A673 (cell line): ENCODE measurements around the gene SYNGR1. TPM values are rescaled to one million over a fixed set of nuclear protein-coding genes. Genes with fewer than 3 reads are reported as not detected.

Experiments
- BruUV-seq: library from RNA; stranded (reverse); fragments of 400-500 nt; replicated peaks from 2 replicates; lab custom pipeline; 2021; lab: Mats Ljungman, UMichigan
- CTCF ChIA-PET: fragments of 300-600 bp; sonication (Branson Sonifier 250); formaldehyde crosslinking; loops from one replicate; lab custom pipeline; 2022; ENCODE audit warnings: antibody characterized with exemption; lab: Charles Lee
- POLR2A ChIA-PET: fragments of 300-600 bp; sonication (Branson Sonifier 250); formaldehyde crosslinking; loops from one replicate; lab custom pipeline; 2022; ENCODE audit warnings: antibody characterized with exemption; ENCODE audit not compliant: low non-redundant PET; lab: Charles Lee
- DNase-seq: peaks from one replicate; pipeline ENCODE4 v3.0.0-alpha.2; 2015; ENCODE audit warnings: low spot score
- H3K27ac ChIP-seq: fragments of 200-600 bp; sonication (generic); 2 replicates; pipeline ENCODE4 v1.5.1; 2016; ENCODE audit warnings: mixed run types, low read depth, mild to moderate bottlenecking, mixed read lengths, antibody characterized with exemption, low read length; ENCODE audit not compliant: poor library complexity, severe bottlenecking
- H3K27me3 ChIP-seq: fragments of 200-600 bp; sonication (generic); replicated peaks from 2 replicates; pipeline ENCODE4 v1.6.1; 2017; ENCODE audit warnings: mixed run types, low read depth, mild to moderate bottlenecking, mixed read lengths, antibody characterized with exemption, low read length; ENCODE audit not compliant: insufficient read depth, poor library complexity
- H3K36me3 ChIP-seq: fragments of 200-600 bp; sonication (generic); 2 replicates; pipeline ENCODE4 v1.6.1; 2016; ENCODE audit warnings: mixed run types, mild to moderate bottlenecking, mixed read lengths, antibody characterized with exemption, low read length; ENCODE audit not compliant: insufficient read depth, poor library complexity, severe bottlenecking
- H3K4me1 ChIP-seq: fragments of 200-600 bp; sonication (generic); 2 replicates; pipeline ENCODE4 v1.6.1; 2017; ENCODE audit warnings: mixed run types, mild to moderate bottlenecking, mixed read lengths, antibody characterized with exemption, low read length; ENCODE audit not compliant: insufficient read depth, poor library complexity, severe bottlenecking
- H3K4me3 ChIP-seq: fragments of 200-600 bp; sonication (generic); 2 replicates; pipeline ENCODE4 v1.5.1; 2016; ENCODE audit warnings: low read depth, mixed run types, mild to moderate bottlenecking, mixed read lengths, low read length; ENCODE audit not compliant: poor library complexity, severe bottlenecking
- H3K9me3 ChIP-seq: fragments of 200-600 bp; sonication (generic); 2 replicates; pipeline ENCODE4 v1.6.1; 2016; ENCODE audit warnings: mixed run types, low read depth, mild to moderate bottlenecking, mixed read lengths, antibody characterized with exemption, low read length; ENCODE audit not compliant: poor library complexity, severe bottlenecking
- CTCF ChIP-seq: fragments of 300-800, 200-600 bp; sonication (generic); conservative IDR thresholded peaks from 2 replicates; pipeline ENCODE4 v1.5.1; 2017; ENCODE audit warnings: low read depth, mild to moderate bottlenecking, antibody characterized with exemption, low read length, moderate library complexity, mixed read lengths
- EZH2 ChIP-seq: fragments of 200-600 bp; sonication (generic); IDR thresholded peaks from 2 replicates; pipeline ENCODE4 v1.6.1; 2017; ENCODE audit warnings: borderline replicate concordance, low read depth, mild to moderate bottlenecking, mixed read lengths, antibody characterized with exemption, low read length; ENCODE audit not compliant: poor library complexity, severe bottlenecking
- intact Hi-C: fragments of 100-400 bp; cut with micrococcal nuclease; formaldehyde crosslinking; loops from one replicate; pipeline ENCODE4 v1.10.0; 2022; ENCODE audit not compliant: unreplicated experiment
- total RNA-seq: library from RNA; stranded (reverse); gene quantifications from 2 replicates; pipeline ENCODE4 v1.2.3, GENCODE V29; 2021

The SYNGR1 gene
- total RNA-seq, 1 experiment from 2014 or later: 31.7 TPM

DNA sequence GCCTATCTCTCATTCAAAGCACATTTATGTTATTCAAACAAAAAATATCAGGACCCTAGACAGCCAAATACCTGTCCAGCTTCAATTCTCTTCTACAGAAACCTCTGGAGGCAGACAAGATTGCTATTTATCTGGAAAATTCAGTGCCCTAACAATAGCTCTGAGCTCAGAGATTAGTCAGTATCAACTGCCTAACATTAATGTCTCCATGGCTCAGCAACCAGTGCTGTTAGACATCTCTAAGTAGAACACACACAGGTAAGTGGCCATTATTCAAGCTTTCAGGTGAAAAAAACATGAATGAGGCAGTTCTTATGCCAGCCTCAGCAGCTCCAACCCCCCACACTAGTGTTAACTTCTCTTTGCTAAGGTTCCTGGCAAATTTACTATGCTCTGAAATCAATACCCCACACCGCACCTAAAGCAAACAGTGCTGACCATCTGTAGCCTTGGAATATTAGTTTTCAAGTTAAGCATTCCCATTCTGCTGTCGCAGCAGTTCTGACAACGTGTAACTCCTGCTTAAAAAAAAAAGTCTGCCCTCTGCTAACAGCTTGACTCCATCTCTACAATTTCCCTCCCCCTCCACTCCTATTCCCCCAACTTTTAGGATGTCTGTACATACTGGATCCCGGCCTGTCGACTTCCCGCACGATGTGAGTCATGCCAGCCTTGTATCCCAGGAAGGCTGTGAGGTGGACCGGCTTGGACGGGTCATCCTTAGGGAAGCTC lies 31.9 kb upstream of the SYNGR1 start:
- no TSS peak for BruUV-seq
- Histone ChIP-seq H3K9me3 (no peaks in the 10 kb centered on the region), H3K36me3 (peaks cover 60% of the 10 kb centered on the region), H3K4me3 (peak overlapping the region; percentile 87), H3K27me3 (no peaks in the 10 kb centered on the region), H3K27ac (peak overlapping the region; percentile 98), H3K4me1 (peaks cover 31% of the 10 kb centered on the region)
- CTCF ChIA-PET: interaction anchor here (0.8 to 1.7 kb wide), 3 partner anchors 8 to 211 kb away, joined by 3 read pairs; no protein-coding TSS in a partner anchor
- POLR2A ChIA-PET: interaction anchor here (0.7 to 0.8 kb wide), 2 partner anchors 9 to 202 kb away, joined by 3 to 5 read pairs; partner anchors contain the start of gene ATF4
- TF ChIP-seq CTCF (no peak), EZH2 (no peak)
- DNase-seq: no peak
- intact Hi-C loops: loop anchor here (5.0 to 10.0 kb wide), 2 partner anchors 209 to 313 kb away; no protein-coding TSS in a partner anchor

- Histone ChIP-seq H3K9me3 (no peaks in the 10 kb centered on the region), H3K27ac (peak overlapping the region; percentile 98), H3K4me1 (peaks cover 31% of the 10 kb centered on the region), H3K36me3 (peaks cover 53% of the 10 kb centered on the region), H3K27me3 (no peaks in the 10 kb centered on the region), H3K4me3 (peak overlapping the region; percentile 87)
- BruUV-seq: TSS peak; percentile 75
- ChIA-PET CTCF (interaction anchor here (0.8 to 1.7 kb wide), 2 partner anchors 9 to 13 kb away, joined by 3 read pairs; no protein-coding TSS in a partner anchor), POLR2A (interaction anchor here (0.6 to 1.4 kb wide), 8 partner anchors 10 to 706 kb away, joined by 3 to 5 read pairs (median 4); partner anchors contain the start of gene ATF4)
- intact Hi-C loops: loop anchor here (5.0 to 10.0 kb wide), 2 partner anchors 209 to 314 kb away; no protein-coding TSS in a partner anchor
- DNase-seq: no peak
- TF ChIP-seq EZH2 (no peak), CTCF (no peak)
Observed at GRCh38 chr22:39318507-39319283, 31.1 kb upstream of the SYNGR1 start.
